ENCODE results near the gene DNMBP. TPM values are rescaled to one million over a fixed set of nuclear protein-coding genes. Genes with fewer than 3 reads are reported as not detected.

DNMBP gene
- total RNA-seq, 4 donors from 2014 or later = 9.5 to 15.8 (median 11.4) TPM

DNA sequence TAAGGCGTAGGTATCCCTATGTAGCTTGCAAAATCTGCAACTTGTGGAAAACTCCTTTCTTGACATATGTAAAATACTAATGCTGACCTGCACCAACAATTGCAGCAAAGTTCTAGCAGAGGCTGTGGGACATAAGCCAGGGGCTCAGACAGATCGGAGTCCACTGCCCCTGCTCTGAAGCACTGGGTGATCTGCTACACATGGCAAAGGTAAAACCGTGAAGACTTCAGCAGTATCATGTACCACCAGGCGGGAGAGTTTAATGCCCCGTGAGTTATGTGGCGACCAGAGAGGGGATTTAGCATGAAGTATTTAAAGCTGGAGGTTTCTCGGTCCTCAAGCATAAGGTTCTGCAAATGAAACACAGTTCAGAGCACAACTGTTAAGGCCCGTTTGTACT, 150.9 kb downstream of the DNMBP start:
- H3K27ac ChIP-seq = no peak overlapping the region
- TF ChIP-seq, protein P1, sequence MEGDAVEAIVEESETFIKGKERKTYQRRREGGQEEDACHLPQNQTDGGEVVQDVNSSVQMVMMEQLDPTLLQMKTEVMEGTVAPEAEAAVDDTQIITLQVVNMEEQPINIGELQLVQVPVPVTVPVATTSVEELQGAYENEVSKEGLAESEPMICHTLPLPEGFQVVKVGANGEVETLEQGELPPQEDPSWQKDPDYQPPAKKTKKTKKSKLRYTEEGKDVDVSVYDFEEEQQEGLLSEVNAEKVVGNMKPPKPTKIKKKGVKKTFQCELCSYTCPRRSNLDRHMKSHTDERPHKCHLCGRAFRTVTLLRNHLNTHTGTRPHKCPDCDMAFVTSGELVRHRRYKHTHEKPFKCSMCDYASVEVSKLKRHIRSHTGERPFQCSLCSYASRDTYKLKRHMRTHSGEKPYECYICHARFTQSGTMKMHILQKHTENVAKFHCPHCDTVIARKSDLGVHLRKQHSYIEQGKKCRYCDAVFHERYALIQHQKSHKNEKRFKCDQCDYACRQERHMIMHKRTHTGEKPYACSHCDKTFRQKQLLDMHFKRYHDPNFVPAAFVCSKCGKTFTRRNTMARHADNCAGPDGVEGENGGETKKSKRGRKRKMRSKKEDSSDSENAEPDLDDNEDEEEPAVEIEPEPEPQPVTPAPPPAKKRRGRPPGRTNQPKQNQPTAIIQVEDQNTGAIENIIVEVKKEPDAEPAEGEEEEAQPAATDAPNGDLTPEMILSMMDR (IDR thresholded peaks at IDR 0.05) = no peak
- no peak for TF ChIP-seq POLR2A (IDR thresholded peaks at IDR 0.05)
- H3K36me3 ChIP-seq = no peaks in the 10 kb centered on the region
- no peaks in the 10 kb centered on the region for H3K9me3 ChIP-seq
- no peak overlapping the region for H3K4me3 ChIP-seq
- H3K27me3 ChIP-seq = no peaks in the 10 kb centered on the region
- intact Hi-C loops (cut with DNase I) = no loop called here
- no peaks in the 10 kb centered on the region for H3K4me1 ChIP-seq
- DNase-seq = no peak
- WGBS, 2 donors = 82 to 87% methylated on average over 7 of the region's 8 CpGs

DNA sequence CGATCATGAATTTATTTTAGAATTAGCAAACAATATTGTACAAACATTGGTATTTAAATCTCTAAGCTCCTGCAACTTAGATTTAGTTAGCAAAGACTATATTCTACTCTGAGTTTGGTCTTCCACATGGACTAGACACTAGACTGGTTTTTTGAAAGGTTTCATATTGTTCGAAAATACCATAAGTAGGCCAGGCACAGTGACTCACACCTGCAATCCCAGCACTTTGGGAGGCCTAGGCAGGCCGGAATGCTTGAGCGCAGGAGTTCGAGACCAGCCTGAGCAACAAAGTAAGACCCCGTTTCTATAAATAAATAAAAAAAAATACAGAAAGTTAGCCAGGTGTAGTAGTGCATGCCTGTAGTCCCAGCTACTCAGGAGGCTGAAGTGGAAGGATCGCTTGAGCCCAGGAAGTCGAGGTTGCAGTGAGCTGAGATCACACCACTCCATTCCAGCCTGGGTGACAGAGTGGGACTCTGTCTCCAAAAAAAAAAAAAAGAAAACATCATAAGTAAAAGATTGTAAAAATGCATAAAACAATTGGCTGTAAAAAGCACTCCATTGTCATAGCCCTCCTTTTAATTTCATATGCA, 154.2 kb downstream of the DNMBP start:
- TF ChIP-seq, protein P1 (IDR thresholded peaks at IDR 0.05) = no peak
- no peak for TF ChIP-seq POLR2A (IDR thresholded peaks at IDR 0.05)
- Histone ChIP-seq H3K27ac (no peak overlapping the region), H3K4me1 (no peaks in the 10 kb centered on the region), H3K9me3 (no peaks in the 10 kb centered on the region), H3K4me3 (no peak overlapping the region), H3K27me3 (no peaks in the 10 kb centered on the region), H3K36me3 (no peaks in the 10 kb centered on the region)
- intact Hi-C loops (cut with DNase I) = no loop called here
- no peak for DNase-seq
- WGBS, 2 donors = 86 to 87% methylated on average over 8 of the region's 8 CpGs

DNA sequence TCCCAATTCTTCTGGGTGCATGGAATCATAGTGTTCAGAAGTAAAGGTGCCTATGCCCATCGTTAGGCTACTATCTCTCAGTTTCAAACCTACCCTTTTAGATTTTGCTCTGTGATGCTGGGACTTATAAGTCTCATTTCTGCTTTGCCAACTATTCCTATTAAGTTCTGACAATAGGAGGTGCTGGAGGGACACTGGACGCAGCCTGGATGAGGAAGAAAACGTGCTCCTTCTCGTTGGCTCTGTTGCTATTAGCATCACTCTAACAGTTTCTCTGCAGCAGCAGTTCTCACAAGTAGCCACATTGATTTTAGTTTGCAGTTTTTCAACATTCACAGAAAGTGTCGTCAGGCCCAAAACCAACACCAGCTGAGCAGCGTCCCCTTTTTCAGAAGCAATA, 154.9 kb downstream of the DNMBP start:
- intact Hi-C loops (cut with DNase I) = no loop called here
- Histone ChIP-seq H3K4me1 (no peaks in the 10 kb centered on the region), H3K4me3 (no peak overlapping the region), H3K9me3 (no peaks in the 10 kb centered on the region), H3K27me3 (no peaks in the 10 kb centered on the region), H3K27ac (no peak overlapping the region), H3K36me3 (no peaks in the 10 kb centered on the region)
- 63 to 67% methylated on average over 6 of the region's 6 CpGs for WGBS, 2 donors
- TF ChIP-seq, protein P1 (IDR thresholded peaks at IDR 0.05) = peak in 2 of 6 experiments; percentile 15 to 35
- no peak for TF ChIP-seq POLR2A (IDR thresholded peaks at IDR 0.05)
- no peak for DNase-seq

DNA sequence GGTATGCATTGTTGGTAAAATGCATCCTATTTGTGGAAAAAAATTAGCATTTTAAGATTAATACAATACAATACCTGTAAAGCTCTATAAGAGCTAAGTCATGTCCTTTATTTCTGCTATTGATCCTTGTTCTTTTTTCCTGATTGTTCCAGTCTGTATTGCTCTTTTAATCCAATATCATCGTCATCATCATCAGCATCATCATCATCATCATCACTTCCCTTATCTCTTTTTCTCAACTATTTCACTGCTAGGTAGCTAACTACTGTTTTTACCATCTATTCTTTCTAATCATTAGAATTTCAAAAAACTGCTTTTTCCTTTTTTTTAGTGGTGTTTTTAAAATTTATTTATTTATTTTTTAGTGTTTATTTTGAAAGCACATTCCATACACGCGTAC, 156.1 kb downstream of the DNMBP start:
- Histone ChIP-seq H3K27ac (no peak overlapping the region), H3K4me3 (no peak overlapping the region), H3K36me3 (no peaks in the 10 kb centered on the region), H3K9me3 (no peaks in the 10 kb centered on the region), H3K27me3 (no peaks in the 10 kb centered on the region), H3K4me1 (no peaks in the 10 kb centered on the region)
- no peak for DNase-seq
- TF ChIP-seq POLR2A (IDR thresholded peaks at IDR 0.05) = no peak
- TF ChIP-seq, protein P1 (IDR thresholded peaks at IDR 0.05) = no peak
- 82 to 88% methylated on average over 3 of the region's 3 CpGs for WGBS, 2 donors
- intact Hi-C loops (cut with DNase I) = no loop called here

DNA sequence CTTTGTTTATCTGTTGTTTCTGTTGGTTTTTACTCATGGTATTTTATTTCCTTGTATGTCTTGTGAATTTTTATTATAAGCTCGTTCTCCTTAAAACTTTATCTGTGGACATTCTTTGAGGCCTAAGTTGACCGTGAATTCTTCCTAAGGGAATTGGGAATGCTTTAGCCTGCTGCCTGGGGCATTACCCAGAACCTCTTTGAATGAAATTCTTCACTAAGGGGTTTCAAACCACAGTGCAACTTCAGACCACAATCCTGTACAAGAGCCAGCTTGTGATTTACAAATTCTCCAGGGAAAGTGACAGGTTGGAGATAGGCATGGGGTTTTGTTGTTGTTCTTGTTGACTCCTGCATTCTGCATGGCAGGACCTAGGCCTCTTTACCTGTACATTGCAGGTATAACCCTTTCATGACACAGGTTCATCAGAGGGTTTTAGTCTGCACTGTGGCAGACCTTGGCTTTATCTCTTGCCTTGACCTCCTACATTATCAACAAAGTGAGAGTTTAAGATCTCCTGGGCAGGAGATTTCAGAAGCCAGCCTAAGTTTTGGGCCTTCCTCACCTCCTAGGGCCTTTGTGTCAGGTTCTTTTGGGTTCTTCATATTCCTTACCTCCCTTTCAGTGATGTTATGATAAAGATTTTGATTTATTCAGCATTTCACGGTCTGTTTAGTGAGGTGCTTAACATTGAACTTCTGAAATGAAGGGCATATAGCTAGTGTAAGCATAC, 157.1 kb downstream of the DNMBP start:
- WGBS, 2 donors = 87 to 90% methylated on average over 3 of the region's 3 CpGs
- no peaks in the 10 kb centered on the region for H3K4me1 ChIP-seq
- H3K27me3 ChIP-seq = no peaks in the 10 kb centered on the region
- H3K36me3 ChIP-seq = no peaks in the 10 kb centered on the region
- TF ChIP-seq POLR2A (IDR thresholded peaks at IDR 0.05) = no peak
- TF ChIP-seq, protein P1 (IDR thresholded peaks at IDR 0.05) = no peak
- intact Hi-C loops (cut with DNase I) = no loop called here
- H3K9me3 ChIP-seq = no peaks in the 10 kb centered on the region
- H3K27ac ChIP-seq = no peak overlapping the region
- H3K4me3 ChIP-seq = no peak overlapping the region
- DNase-seq = no peak
